RWPE2 (cell line): ENCODE data around the gene ACP2.

Source experiments
- ATAC-seq: fragments of 200-7000 bp; cut with Tn5 transposase; 3 replicates; pipeline ENCODE4 v1.9.1; 2021; ENCODE audit warnings: low read depth
- DNase-seq: peaks from one replicate; pipeline ENCODE4 v3.0.0-alpha.2; 2020; ENCODE audit warnings: low spot score
- H3K27ac ChIP-seq: fragments of 450-650 bp; 2 replicates; pipeline ENCODE4 v1.5.1; 2017; ENCODE audit warnings: mild to moderate bottlenecking; ENCODE audit not compliant: poor library complexity, severe bottlenecking
- H3K27me3 ChIP-seq: fragments of 250-450 bp; sonication (Bioruptor Pico); 2 replicates; pipeline ENCODE4 v1.5.1; 2021; ENCODE audit warnings: mild to moderate bottlenecking, moderate library complexity; ENCODE audit not compliant: insufficient read depth, poor library complexity, severe bottlenecking
- H3K36me3 ChIP-seq: fragments of 250-450 bp; sonication (Bioruptor Pico); 2 replicates; pipeline ENCODE4 v1.5.1; 2020; ENCODE audit warnings: low read depth, mild to moderate bottlenecking, moderate library complexity
- H3K4me1 ChIP-seq: fragments of 250-450 bp; sonication (Bioruptor Pico); 2 replicates; pipeline ENCODE4 v1.5.1; 2021; ENCODE audit warnings: mild to moderate bottlenecking, moderate library complexity; ENCODE audit not compliant: insufficient read depth, poor library complexity, severe bottlenecking
- H3K4me3 ChIP-seq: fragments of 250-450 bp; sonication (Bioruptor Pico); 2 replicates; pipeline ENCODE4 v1.5.1; 2021; ENCODE audit warnings: mild to moderate bottlenecking, moderate library complexity; ENCODE audit not compliant: severe bottlenecking
- H3K9me3 ChIP-seq: fragments of 250-450 bp; sonication (Bioruptor Pico); 2 replicates; pipeline ENCODE4 v1.5.1; 2021; ENCODE audit warnings: mild to moderate bottlenecking, moderate library complexity; ENCODE audit not compliant: severe bottlenecking
- TF ChIP-seq, protein P1 (sequence below): fragments of 450-650 bp; IDR thresholded peaks from one replicate; pipeline ENCODE4 v1.5.1; 2017; ENCODE audit warnings: mild to moderate bottlenecking, moderate library complexity; ENCODE audit not compliant: poor library complexity, severe bottlenecking

ACP2 gene

DNA sequence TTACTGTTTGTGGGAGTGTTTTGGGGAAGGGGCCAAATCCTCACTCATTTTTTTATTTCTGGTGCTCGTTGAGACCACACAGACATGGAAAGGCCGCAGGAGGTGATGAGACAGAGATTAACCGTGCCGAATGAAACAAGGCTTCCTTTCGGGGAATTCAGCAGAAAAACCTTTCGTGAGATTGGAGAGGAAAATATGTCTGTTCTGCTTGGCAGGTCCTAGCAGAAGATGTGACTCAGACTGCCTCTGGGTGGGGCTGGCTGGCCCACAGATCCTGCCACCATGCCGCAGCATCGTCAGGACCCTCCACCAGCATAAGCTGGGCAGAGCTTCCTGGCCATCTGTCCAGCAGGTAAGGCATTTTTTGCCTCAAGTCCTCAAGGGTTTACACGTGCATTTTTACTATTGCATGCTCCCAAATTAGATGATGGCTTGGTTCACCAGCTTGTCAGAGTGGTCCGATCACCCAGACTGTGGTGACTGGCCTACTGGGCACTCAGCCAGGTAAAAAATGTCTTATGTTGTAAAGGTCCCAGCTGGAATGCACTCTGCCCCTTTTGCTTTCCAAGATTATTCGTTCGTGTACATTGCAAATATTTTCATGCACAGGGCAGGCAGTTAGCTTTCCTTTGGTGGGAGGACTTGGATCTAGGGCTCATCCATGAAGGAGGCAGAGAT, 32.4 kb downstream of the ACP2 start:
- DNase-seq, result peak; percentile 75
- Histone ChIP-seq H3K4me1 (peaks cover 32% of the 10 kb centered on the region), H3K27ac (peak overlapping the region; percentile 91), H3K36me3 (peaks cover 50% of the 10 kb centered on the region), H3K9me3 (no peaks in the 10 kb centered on the region), H3K27me3 (no peaks in the 10 kb centered on the region), H3K4me3 (peak overlapping the region; percentile 46)
- peak; percentile 60 for ATAC-seq
- TF ChIP-seq, protein P1, sequence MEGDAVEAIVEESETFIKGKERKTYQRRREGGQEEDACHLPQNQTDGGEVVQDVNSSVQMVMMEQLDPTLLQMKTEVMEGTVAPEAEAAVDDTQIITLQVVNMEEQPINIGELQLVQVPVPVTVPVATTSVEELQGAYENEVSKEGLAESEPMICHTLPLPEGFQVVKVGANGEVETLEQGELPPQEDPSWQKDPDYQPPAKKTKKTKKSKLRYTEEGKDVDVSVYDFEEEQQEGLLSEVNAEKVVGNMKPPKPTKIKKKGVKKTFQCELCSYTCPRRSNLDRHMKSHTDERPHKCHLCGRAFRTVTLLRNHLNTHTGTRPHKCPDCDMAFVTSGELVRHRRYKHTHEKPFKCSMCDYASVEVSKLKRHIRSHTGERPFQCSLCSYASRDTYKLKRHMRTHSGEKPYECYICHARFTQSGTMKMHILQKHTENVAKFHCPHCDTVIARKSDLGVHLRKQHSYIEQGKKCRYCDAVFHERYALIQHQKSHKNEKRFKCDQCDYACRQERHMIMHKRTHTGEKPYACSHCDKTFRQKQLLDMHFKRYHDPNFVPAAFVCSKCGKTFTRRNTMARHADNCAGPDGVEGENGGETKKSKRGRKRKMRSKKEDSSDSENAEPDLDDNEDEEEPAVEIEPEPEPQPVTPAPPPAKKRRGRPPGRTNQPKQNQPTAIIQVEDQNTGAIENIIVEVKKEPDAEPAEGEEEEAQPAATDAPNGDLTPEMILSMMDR, result no peak

DNA sequence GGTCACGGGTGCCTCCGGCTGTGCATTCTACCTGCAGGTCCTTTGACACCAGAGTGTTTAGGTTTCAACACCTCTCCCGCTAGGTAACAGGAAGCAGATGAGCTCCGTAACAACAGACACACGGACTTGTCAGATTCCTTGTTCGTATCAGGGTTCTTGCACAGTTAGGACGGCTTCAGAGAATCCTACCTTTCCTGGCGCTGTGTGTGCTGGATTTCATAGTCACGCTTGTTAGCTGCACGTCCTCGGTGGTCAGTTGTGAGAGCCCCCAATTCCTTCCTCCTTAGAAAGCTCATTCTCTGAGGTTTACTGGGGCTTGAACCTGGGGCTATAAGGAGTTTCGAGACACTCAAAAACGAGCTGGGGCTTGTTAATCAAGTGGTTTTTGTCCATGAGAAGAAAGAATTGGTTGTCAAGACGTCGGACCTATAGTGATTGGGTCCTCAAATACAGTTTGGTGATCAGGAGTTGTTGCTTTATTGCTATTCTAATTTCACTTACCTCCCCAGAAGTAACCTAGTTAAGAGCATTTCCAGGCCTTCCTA, 33.2 kb downstream of the ACP2 start:
- H3K27me3 ChIP-seq, result no peaks in the 10 kb centered on the region

DNA sequence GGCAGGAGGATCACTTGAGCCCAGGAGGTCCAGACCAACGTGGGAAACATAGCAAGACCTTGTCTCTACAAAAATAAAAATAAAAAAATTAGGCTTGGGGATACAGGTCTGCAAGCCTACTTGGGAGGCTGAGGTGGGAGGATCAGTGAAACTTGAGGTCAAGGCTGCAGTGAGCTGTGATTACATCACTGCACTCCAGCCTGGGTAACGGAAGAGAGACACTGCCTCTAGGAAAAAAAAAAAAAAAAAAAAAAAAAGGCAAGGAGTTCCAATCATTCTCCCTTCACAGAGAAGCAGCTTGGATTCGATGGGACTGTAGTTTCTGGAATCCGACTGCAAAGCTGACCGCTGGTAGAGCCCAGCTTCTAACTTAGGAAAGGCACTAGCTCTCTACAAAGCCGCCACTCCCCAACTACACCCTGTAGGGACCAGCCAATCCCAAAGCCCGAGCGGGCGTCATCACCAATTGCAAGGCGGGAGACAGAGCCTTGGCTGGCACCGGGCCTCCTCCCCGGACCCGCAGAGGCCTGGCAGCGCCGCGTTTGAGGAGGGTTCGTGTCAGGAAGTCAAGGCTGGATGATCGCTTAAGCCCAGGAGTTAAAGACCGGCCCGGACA, 34.6 kb downstream of the ACP2 start:
- no peaks in the 10 kb centered on the region for H3K27me3 ChIP-seq
- H3K4me3 ChIP-seq, result peak overlapping the region; percentile 46
- peak overlapping the region; percentile 91 for H3K27ac ChIP-seq
- H3K9me3 ChIP-seq, result no peaks in the 10 kb centered on the region
- H3K4me1 ChIP-seq, result peaks cover 24% of the 10 kb centered on the region
- peak; percentile 85 for ATAC-seq
- TF ChIP-seq, protein P1, result no peak
- DNase-seq, result peak; percentile 93
- H3K36me3 ChIP-seq, result peaks cover 28% of the 10 kb centered on the region

More for the DNA sequence above, 33.2 kb downstream of the ACP2 start:
- peaks cover 42% of the 10 kb centered on the region for H3K36me3 ChIP-seq
- TF ChIP-seq, protein P1, result no peak
- ATAC-seq, result no peak; the same call in 2 of the 3 replicates
- H3K4me1 ChIP-seq, result peaks cover 27% of the 10 kb centered on the region
- DNase-seq, result no peak
- peak overlapping the region; percentile 46 for H3K4me3 ChIP-seq
- H3K27ac ChIP-seq, result peak overlapping the region; percentile 91
- H3K9me3 ChIP-seq, result no peaks in the 10 kb centered on the region

DNA sequence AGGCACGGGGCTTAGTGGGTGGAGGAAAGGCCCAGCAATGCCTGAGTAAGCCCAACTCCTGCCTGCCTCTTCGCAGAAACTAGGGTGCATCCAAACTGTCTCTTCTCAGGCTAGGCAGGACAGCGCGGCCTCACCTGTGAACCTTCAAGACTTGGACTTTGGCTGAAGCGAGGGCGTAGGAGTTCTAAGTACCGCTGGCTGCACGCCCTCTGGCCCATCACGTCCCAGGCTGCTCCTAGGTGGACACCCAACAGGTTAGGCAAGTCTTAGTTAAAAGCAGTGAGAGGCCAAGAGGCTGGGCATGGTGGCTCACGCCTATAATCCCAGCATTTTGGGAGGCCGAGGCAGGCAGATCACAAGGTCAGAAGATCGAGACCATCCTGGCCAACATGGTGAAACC, 35.7 kb downstream of the ACP2 start:
- H3K4me3 ChIP-seq, result no peak overlapping the region

More for the DNA sequence above, 35.7 kb downstream of the ACP2 start:
- Histone ChIP-seq H3K27ac (no peak overlapping the region), H3K9me3 (no peaks in the 10 kb centered on the region), H3K4me1 (peaks cover 20% of the 10 kb centered on the region), H3K27me3 (no peaks in the 10 kb centered on the region), H3K36me3 (peaks cover 17% of the 10 kb centered on the region)
- no peak for ATAC-seq
- DNase-seq, result no peak
- TF ChIP-seq, protein P1, result no peak
